GM19468 (cell line): Measurements from ENCODE around the gene AREG.

ENCODE experiments used
- ATAC-seq: cut with Tn5 transposase; IDR thresholded peaks from one replicate; pipeline ENCODE4 v1.9.1; 2021; ENCODE audit warnings: mild to moderate bottlenecking, moderate library complexity, moderate number of reproducible peaks; ENCODE audit not compliant: unreplicated experiment; ENCODE audit errors: extremely low read depth

AREG gene

GRCh38 chr4:74501579-74501978, 56.6 kb downstream of the AREG start:
- no peak for ATAC-seq

- ATAC-seq, result no peak
Measured at GRCh38 chr4:74503580-74503979, 58.6 kb downstream of the AREG start.

- ATAC-seq, result no peak
Measured at GRCh38 chr4:74504212-74504611, 59.3 kb downstream of the AREG start.
